Esophagus (tissue), 2 donors: ENCODE results near the gene ZNF624. TPM values are rescaled to one million over a fixed set of nuclear protein-coding genes. Genes with fewer than 3 reads are reported as not detected.
"Not testable (repeated sequence)": the region's sequence is repeated elsewhere in the genome, so short reads cannot be mapped to it uniquely, and the experiment has no call there.

Experiments used
- H3K27ac ChIP-seq, 2 donors: one replicate each; pipeline ENCODE4 v1.5.1; 2013; ENCODE audit warnings: low read depth in 2 of 2, mild to moderate bottlenecking in 2 of 2, inconsistent platforms in 1 of 2, low read length in 1 of 2, moderate library complexity in 1 of 2
- H3K27me3 ChIP-seq, 2 donors: one replicate each; pipeline ENCODE4 v1.6.1; 2013; ENCODE audit warnings: low read length in 2 of 2, control low read depth in 1 of 2, mild to moderate bottlenecking in 1 of 2; ENCODE audit not compliant: insufficient read depth in 2 of 2, control insufficient read depth in 1 of 2
- H3K36me3 ChIP-seq, 2 donors: one replicate each; pipeline ENCODE4 v1.6.1; 2013; ENCODE audit warnings: low read length in 1 of 2; ENCODE audit not compliant: control insufficient read depth in 2 of 2, insufficient read depth in 2 of 2
- H3K4me1 ChIP-seq, 2 donors: one replicate each; pipeline ENCODE4 v1.6.1; 2013; ENCODE audit warnings: low read length in 1 of 2; ENCODE audit not compliant: control insufficient read depth in 2 of 2, insufficient read depth in 2 of 2
- H3K4me3 ChIP-seq, 2 donors: one replicate each; pipeline ENCODE4 v1.5.1; 2013; ENCODE audit warnings: low read length in 2 of 2, mild to moderate bottlenecking in 2 of 2, low read depth in 1 of 2, moderate library complexity in 1 of 2
- H3K9me3 ChIP-seq, 2 donors: one replicate each; pipeline ENCODE4 v1.6.1; 2013; ENCODE audit warnings: mild to moderate bottlenecking in 2 of 2, low read depth in 1 of 2, low read length in 1 of 2, moderate library complexity in 1 of 2; ENCODE audit not compliant: control insufficient read depth in 2 of 2, insufficient read depth in 1 of 2
- WGBS, 2 donors: extraction: QIAGEN DNeasy Blood & Tissue Kit; methylation state at CpG; one replicate each; pipeline ENCODE4 v1.1.7; 2013; 5-methylcytosine and 5-hydroxymethylcytosine counted together
- polyA plus RNA-seq, 2 donors: library from polyadenylated mRNA; stranded (reverse); fragments of 200-250 nt; gene quantifications; one replicate each; pipeline ENCODE4 v1.2.3, GENCODE V29; 2013
- donor health status: healthy with polysubstance abuse.
- donor health status: Bipolar disorder and iron deficiency.

The ZNF624 gene
- polyA plus RNA-seq, 2 donors: 0.99 to 1.4 TPM

DNA sequence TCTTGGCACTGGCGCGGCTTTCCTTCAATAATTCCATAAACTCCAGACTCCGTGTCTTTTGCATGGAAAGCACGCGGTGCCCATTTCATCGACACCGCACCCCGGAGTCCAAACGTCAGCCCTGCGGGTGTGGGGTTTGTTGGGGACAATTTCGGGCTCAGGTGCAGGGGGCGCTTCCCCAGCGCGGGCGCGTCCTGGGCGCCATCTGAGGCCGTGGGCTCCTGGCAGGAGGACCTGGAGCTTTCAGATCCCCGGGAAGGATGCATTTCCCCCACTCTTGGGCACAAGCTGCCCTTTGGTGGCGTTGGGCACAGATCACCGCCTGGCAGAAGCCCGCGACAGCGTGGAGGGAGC lies 12.9 kb upstream of the ZNF624 start:
- H3K4me1 ChIP-seq, H3K27ac ChIP-seq, H3K27me3 ChIP-seq, H3K36me3 ChIP-seq, H3K9me3 ChIP-seq: not testable (repeated sequence)
- peak overlapping the region in 1 of 2 donors; percentile 43 for H3K4me3 ChIP-seq
- 52 to 54% methylated on average over 23 to 24 of the region's 24 CpGs for WGBS, 2 donors

DNA sequence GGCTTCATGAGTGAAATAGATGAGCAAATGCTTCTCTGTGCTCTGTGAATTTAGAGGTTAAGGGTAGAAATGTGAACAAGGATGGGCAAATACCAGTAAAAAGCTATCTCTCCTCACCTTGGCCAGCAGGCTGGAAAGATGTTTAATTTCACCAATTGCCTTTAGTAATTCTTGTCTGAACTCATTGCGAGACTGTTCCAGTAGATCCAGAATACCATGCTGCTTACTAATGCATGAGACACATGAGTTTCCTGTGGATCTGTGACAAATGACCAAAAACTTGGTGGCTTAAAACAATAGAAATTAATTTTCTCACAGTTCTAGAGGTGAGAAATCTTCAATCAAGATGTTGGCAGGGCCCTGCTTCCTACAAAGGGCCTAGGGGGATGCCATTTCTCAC lies 9.3 kb upstream of the ZNF624 start:
- H3K4me3 ChIP-seq: no peak overlapping the region
- peaks cover 0 to 2% of the 10 kb centered on the region in 2 donors for H3K9me3 ChIP-seq
- H3K27me3 ChIP-seq: no peaks in the 10 kb centered on the region
- 77 to 84% methylated on average over 1 of the region's 1 CpG for WGBS, 2 donors
- H3K4me1 ChIP-seq: peaks cover 0 to 4% of the 10 kb centered on the region in 2 donors
- no peak overlapping the region for H3K27ac ChIP-seq
- H3K36me3 ChIP-seq: no peaks in the 10 kb centered on the region

GRCh38 chr17:16661217-16661616 lies 7.6 kb upstream of the ZNF624 start:
- Histone ChIP-seq H3K9me3 (peaks cover 0 to 2% of the 10 kb centered on the region in 2 donors), H3K27ac (no peak overlapping the region), H3K4me1 (no peaks in the 10 kb centered on the region), H3K27me3 (no peaks in the 10 kb centered on the region), H3K36me3 (no peaks in the 10 kb centered on the region), H3K4me3 (no peak overlapping the region)

DNA sequence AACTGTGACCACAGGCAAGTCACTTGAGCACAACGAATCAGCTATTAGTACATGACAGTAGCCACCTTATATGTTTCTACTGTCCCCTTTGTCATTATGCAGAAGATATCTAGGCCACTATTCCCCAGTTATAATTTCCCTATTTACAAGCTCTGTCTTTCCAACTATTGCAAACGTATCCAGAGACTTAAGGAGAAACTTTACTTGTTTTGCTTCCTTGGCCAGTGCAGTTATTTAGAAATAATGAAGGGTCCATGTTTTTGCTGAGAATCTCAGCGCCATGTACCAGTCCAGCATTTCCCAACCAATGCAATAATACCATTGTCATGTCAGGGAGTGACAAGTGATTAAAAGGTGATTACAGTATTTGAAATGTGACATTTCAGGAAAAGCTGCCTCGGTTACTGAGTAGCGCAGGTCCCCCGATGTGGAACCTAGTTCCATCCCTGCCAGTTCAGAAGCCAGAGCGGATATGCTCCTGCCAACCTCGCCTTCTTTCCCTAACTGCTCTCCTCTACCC lies 743 bp downstream of the ZNF624 start:
- 8 to 10% methylated on average over 7 to 8 of the region's 8 CpGs for WGBS, 2 donors
- H3K36me3 ChIP-seq: no peaks in the 10 kb centered on the region

GRCh38 chr17:16652252-16652651 lies 1.4 kb downstream of the ZNF624 start:
- Histone ChIP-seq H3K36me3 (no peaks in the 10 kb centered on the region), H3K27ac (peak overlapping the region in 1 of 2 donors; percentile 91), H3K9me3 (no peaks in the 10 kb centered on the region), H3K4me1 (no peaks in the 10 kb centered on the region), H3K27me3 (no peaks in the 10 kb centered on the region), H3K4me3 (peak overlapping the region in 1 of 2 donors; percentile 64)
- 89 to 93% methylated on average over 4 of the region's 4 CpGs for WGBS, 2 donors

More for the DNA sequence above, 743 bp downstream of the ZNF624 start:
- H3K9me3 ChIP-seq: no peaks in the 10 kb centered on the region
- peak overlapping the region; percentile 61 to 64 for H3K4me3 ChIP-seq
- no peaks in the 10 kb centered on the region for H3K4me1 ChIP-seq
- no peaks in the 10 kb centered on the region for H3K27me3 ChIP-seq
- peak overlapping the region; percentile 89 to 91 for H3K27ac ChIP-seq

- Histone ChIP-seq H3K27ac (no peak overlapping the region), H3K4me1 (no peaks in the 10 kb centered on the region), H3K4me3 (no peak overlapping the region), H3K9me3 (no peaks in the 10 kb centered on the region), H3K27me3 (no peaks in the 10 kb centered on the region), H3K36me3 (no peaks in the 10 kb centered on the region)
- WGBS, 2 donors: 97 to 99% methylated on average over 3 of the region's 3 CpGs
Measured at GRCh38 chr17:16649585-16649984, 4.1 kb downstream of the ZNF624 start.

GRCh38 chr17:16639438-16639837 lies 14.2 kb downstream of the ZNF624 start:
- Histone ChIP-seq H3K4me3 (no peak overlapping the region), H3K9me3 (no peaks in the 10 kb centered on the region), H3K27me3 (no peaks in the 10 kb centered on the region), H3K4me1 (no peaks in the 10 kb centered on the region), H3K27ac (no peak overlapping the region), H3K36me3 (peaks cover 0 to 4% of the 10 kb centered on the region in 2 donors)
- WGBS, 2 donors: 56 to 58% methylated on average over 1 of the region's 1 CpG

GRCh38 chr17:16623282-16623681 lies 30.4 kb downstream of the ZNF624 start:
- H3K27me3 ChIP-seq: no peaks in the 10 kb centered on the region
- H3K4me1 ChIP-seq: no peaks in the 10 kb centered on the region
- WGBS, 2 donors: 95 to 97% methylated on average over 6 of the region's 6 CpGs
- peaks cover 7 to 9% of the 10 kb centered on the region in 2 donors for H3K9me3 ChIP-seq
- no peak overlapping the region for H3K4me3 ChIP-seq
- H3K27ac ChIP-seq: no peak overlapping the region
- no peaks in the 10 kb centered on the region for H3K36me3 ChIP-seq

DNA sequence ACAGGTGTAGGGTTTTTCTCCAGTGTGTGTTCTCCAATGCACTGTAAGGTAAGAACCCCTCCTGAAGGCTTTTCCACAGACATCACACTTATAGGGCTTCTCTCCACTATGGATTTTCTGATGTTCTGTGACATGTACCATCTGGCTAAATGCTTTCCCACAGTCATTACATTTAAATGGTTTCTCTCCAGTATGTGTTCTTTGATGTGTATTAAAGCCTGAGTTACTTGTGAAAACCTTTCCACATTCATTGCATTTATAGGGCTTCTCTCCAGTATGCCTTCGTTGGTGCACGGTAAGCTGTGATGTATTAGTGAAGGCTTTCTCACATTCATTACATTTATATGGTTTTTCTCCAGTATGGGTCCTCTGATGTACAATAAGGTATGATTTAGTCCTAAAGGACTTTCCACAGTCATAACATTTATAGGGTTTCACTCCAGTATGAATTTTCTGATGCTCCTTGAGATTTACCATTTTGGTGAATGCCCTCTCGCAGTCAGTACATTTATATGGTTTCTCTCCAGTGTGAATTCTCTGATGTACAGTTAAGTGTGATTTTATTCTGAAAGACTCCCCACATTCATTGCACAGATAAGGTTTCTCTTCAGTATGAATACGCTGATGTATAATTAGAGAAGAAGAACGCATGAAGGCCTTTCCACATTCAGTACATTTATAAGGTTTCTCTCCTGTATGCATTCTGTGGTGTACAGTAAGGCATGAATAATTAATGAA lies 30.9 kb downstream of the ZNF624 start:
- 95 to 97% methylated on average over 5 of the region's 5 CpGs for WGBS, 2 donors

GRCh38 chr17:16617481-16618060 lies 36.1 kb downstream of the ZNF624 start:
- peaks cover 9 to 13% of the 10 kb centered on the region in 2 donors for H3K9me3 ChIP-seq

More for the DNA sequence above, 30.9 kb downstream of the ZNF624 start:
- H3K4me1 ChIP-seq: no peaks in the 10 kb centered on the region
- H3K36me3 ChIP-seq: no peaks in the 10 kb centered on the region
- no peak overlapping the region for H3K4me3 ChIP-seq
- no peak overlapping the region for H3K27ac ChIP-seq
- no peaks in the 10 kb centered on the region for H3K27me3 ChIP-seq
- peaks cover 8 to 11% of the 10 kb centered on the region in 2 donors for H3K9me3 ChIP-seq

More at GRCh38 chr17:16617481-16618060, 36.1 kb downstream of the ZNF624 start:
- Histone ChIP-seq H3K27me3 (no peaks in the 10 kb centered on the region), H3K36me3 (no peaks in the 10 kb centered on the region), H3K4me1 (no peaks in the 10 kb centered on the region), H3K27ac (no peak overlapping the region), H3K4me3 (no peak overlapping the region)
- WGBS, 2 donors: 95 to 96% methylated on average over 52 to 53 of the region's 53 CpGs
